MM.1S (cell line): ENCODE measurements around the gene BMPR1A.
"Not testable (repeated sequence)": the region's sequence is repeated elsewhere in the genome, so short reads cannot be mapped to it uniquely, and the experiment has no call there.

Source experiments
- DNase-seq: peaks from one replicate; pipeline ENCODE4 v3.0.0-alpha.2; 2015
- H2AFZ ChIP-seq: fragments of 300-600 bp; sonication (generic); 2 replicates; pipeline ENCODE4 v1.6.0; 2016; ENCODE audit warnings: antibody characterized with exemption, low read length
- H3F3A ChIP-seq: fragments of 300-600 bp; sonication (generic); 2 replicates; pipeline ENCODE4 v1.6.1; 2016; ENCODE audit warnings: mild to moderate bottlenecking, antibody characterized with exemption, low read length, moderate library complexity, mixed read lengths; ENCODE audit not compliant: insufficient read depth
- H3K27ac ChIP-seq: fragments of 300-600 bp; sonication (generic); 2 replicates; pipeline ENCODE4 v1.5.1; 2016; ENCODE audit warnings: mild to moderate bottlenecking, low read length
- H3K27me3 ChIP-seq: fragments of 300-600 bp; sonication (generic); replicated peaks from 2 replicates; pipeline ENCODE4 v1.6.0; 2016; ENCODE audit warnings: low read length; ENCODE audit not compliant: insufficient read depth
- H3K36me3 ChIP-seq: fragments of 300-600 bp; sonication (generic); replicated peaks from 2 replicates; pipeline ENCODE4 v1.6.1; 2016; ENCODE audit warnings: mild to moderate bottlenecking, low read length, mixed read lengths; ENCODE audit not compliant: insufficient read depth
- H3K4me1 ChIP-seq: fragments of 300-600 bp; sonication (generic); 2 replicates; pipeline ENCODE4 v1.6.1; 2016; ENCODE audit warnings: low read length, mixed read lengths
- H3K4me2 ChIP-seq: fragments of 300-600 bp; sonication (generic); 2 replicates; pipeline ENCODE4 v1.6.0; 2016; ENCODE audit warnings: low read depth, low read length
- H3K4me3 ChIP-seq: fragments of 300-600 bp; sonication (generic); 2 replicates; pipeline ENCODE4 v1.5.1; 2016; ENCODE audit warnings: low read length, mixed read lengths
- H3K79me2 ChIP-seq: fragments of 300-600 bp; sonication (generic); 2 replicates; pipeline ENCODE4 v1.6.1; 2016; ENCODE audit warnings: mixed run types, low read length, mixed read lengths
- H3K9ac ChIP-seq: fragments of 300-600 bp; sonication (generic); 2 replicates; pipeline ENCODE4 v1.6.1; 2016; ENCODE audit warnings: low read length, mixed read lengths
- H3K9me2 ChIP-seq: fragments of 300-600 bp; sonication (generic); replicated peaks from 2 replicates; pipeline ENCODE4 v1.6.1; 2016; ENCODE audit warnings: mild to moderate bottlenecking, low read length, mixed read lengths; ENCODE audit not compliant: insufficient read depth
- H3K9me3 ChIP-seq: fragments of 300-600 bp; sonication (generic); replicated peaks from 2 replicates; pipeline ENCODE4 v1.6.1; 2016; ENCODE audit warnings: mild to moderate bottlenecking, low read length, mixed read lengths; ENCODE audit not compliant: insufficient read depth
- H4K20me1 ChIP-seq: fragments of 300-600 bp; sonication (generic); 2 replicates; pipeline ENCODE4 v1.6.1; 2016; ENCODE audit warnings: mild to moderate bottlenecking, low read length, moderate library complexity, mixed read lengths; ENCODE audit not compliant: insufficient read depth
- EZH2 ChIP-seq: fragments of 300-600 bp; sonication (generic); optimal IDR thresholded peaks from 2 replicates; pipeline ENCODE3; 2017; ENCODE audit warnings: low read depth, mild to moderate bottlenecking, antibody characterized with exemption, low read length, mixed read lengths
- EZH2phosphoT487 ChIP-seq: fragments of 300-600 bp; sonication (generic); IDR thresholded peaks from 2 replicates; pipeline ENCODE4 v1.6.1; 2018; ENCODE audit warnings: antibody characterized with exemption, low read length
- TF ChIP-seq, protein P1 (sequence below): fragments of 300-600 bp; sonication (generic); IDR thresholded peaks from 2 replicates; pipeline ENCODE4 v1.5.1; 2016; ENCODE audit warnings: antibody characterized with exemption, low read length, mixed read lengths

BMPR1A gene

DNA sequence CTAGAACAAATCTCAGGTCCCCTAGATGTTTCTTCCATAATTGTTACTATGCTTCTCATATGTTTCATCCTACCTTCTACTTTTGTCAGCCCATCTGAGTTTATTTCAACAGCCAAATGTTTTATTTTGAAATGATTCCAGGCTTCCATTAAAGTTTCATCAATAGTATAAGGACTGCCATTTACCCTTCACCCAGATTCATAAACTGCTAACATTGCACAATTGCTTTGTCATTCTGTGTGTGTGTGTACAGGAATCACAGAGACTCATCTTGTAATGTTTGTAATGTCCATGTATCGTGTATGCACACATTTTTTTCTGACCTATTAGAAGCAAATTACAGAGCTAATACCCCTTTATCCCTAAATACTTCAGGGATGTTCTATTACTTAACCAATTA is 175.5 kb downstream of the BMPR1A start:
- H2AFZ ChIP-seq: no peak overlapping the region
- no peaks in the 10 kb centered on the region for H3K9me2 ChIP-seq
- H3K4me3 ChIP-seq: no peak overlapping the region
- H4K20me1 ChIP-seq: no peaks in the 10 kb centered on the region
- no peaks in the 10 kb centered on the region for H3K9me3 ChIP-seq
- H3K4me1 ChIP-seq: no peaks in the 10 kb centered on the region
- H3K36me3 ChIP-seq: no peaks in the 10 kb centered on the region
- DNase-seq: no peak
- H3K79me2 ChIP-seq: no peaks in the 10 kb centered on the region
- H3K4me2 ChIP-seq: no peak overlapping the region
- H3K27ac ChIP-seq: no peak overlapping the region
- no peak overlapping the region for H3K9ac ChIP-seq
- TF ChIP-seq, protein P1, sequence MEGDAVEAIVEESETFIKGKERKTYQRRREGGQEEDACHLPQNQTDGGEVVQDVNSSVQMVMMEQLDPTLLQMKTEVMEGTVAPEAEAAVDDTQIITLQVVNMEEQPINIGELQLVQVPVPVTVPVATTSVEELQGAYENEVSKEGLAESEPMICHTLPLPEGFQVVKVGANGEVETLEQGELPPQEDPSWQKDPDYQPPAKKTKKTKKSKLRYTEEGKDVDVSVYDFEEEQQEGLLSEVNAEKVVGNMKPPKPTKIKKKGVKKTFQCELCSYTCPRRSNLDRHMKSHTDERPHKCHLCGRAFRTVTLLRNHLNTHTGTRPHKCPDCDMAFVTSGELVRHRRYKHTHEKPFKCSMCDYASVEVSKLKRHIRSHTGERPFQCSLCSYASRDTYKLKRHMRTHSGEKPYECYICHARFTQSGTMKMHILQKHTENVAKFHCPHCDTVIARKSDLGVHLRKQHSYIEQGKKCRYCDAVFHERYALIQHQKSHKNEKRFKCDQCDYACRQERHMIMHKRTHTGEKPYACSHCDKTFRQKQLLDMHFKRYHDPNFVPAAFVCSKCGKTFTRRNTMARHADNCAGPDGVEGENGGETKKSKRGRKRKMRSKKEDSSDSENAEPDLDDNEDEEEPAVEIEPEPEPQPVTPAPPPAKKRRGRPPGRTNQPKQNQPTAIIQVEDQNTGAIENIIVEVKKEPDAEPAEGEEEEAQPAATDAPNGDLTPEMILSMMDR: no peak
- no peak for TF ChIP-seq EZH2phosphoT487
- no peak for TF ChIP-seq EZH2
- H3F3A ChIP-seq: no peaks in the 10 kb centered on the region
- H3K27me3 ChIP-seq: no peaks in the 10 kb centered on the region

DNA sequence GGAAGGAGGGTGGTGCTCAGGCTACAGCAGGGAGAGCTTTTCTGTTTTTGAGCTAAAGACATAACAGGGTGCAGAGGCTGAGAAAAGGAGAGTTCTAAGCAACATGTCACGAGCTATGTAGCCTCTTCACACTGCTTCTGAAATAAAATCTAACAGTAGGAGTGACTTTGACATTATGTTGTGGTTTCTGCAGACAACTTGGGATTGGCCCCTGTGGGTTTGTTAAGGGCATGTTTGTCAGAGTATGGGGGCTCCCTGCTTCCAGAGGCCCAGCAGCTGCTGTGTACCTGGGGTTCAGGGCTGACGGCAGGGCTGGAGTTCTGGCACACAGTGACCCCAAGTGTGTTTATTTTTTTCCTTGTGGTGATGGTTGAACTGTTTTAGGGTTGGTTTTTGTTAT is 176.3 kb downstream of the BMPR1A start:
- TF ChIP-seq EZH2 (no peak), EZH2phosphoT487 (no peak)
- TF ChIP-seq, protein P1: no peak

DNA sequence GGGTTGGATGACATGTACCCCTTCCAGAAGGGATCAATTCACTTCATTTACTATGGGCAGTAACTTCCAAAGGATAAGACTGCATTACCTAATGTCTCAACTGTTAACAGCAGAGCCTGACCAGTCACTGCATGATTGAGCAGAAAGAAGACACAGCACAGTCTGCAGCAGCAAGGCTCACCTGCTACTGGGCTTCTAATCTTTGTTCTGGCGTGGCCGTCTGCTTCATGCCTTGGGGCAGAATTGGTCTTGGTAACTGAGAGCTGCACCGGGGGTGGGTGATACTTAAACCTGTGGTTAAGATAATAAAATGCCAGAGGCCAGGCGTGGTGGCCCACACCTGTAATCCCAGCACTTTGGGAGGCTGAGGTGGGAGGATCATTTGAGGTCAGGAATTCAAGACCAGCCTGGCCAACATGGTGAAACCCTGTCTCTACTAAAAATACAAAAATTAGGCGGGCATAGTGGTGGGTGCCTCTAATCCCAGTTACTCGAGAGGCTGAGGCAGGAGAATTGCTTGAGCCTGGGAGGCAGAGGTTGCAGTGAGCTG is 177.8 kb downstream of the BMPR1A start:
- H3K9ac ChIP-seq: not testable (repeated sequence)

More for the DNA sequence above, 176.3 kb downstream of the BMPR1A start:
- Histone ChIP-seq H3K4me2 (no peak overlapping the region), H3K27ac (no peak overlapping the region), H3K9me2 (no peaks in the 10 kb centered on the region), H2AFZ (no peak overlapping the region), H3K9me3 (no peaks in the 10 kb centered on the region), H4K20me1 (no peaks in the 10 kb centered on the region), H3K9ac (no peak overlapping the region), H3K4me1 (no peaks in the 10 kb centered on the region), H3K27me3 (no peaks in the 10 kb centered on the region), H3F3A (no peaks in the 10 kb centered on the region), H3K79me2 (no peaks in the 10 kb centered on the region), H3K4me3 (no peak overlapping the region), H3K36me3 (no peaks in the 10 kb centered on the region)
- no peak for DNase-seq

DNA sequence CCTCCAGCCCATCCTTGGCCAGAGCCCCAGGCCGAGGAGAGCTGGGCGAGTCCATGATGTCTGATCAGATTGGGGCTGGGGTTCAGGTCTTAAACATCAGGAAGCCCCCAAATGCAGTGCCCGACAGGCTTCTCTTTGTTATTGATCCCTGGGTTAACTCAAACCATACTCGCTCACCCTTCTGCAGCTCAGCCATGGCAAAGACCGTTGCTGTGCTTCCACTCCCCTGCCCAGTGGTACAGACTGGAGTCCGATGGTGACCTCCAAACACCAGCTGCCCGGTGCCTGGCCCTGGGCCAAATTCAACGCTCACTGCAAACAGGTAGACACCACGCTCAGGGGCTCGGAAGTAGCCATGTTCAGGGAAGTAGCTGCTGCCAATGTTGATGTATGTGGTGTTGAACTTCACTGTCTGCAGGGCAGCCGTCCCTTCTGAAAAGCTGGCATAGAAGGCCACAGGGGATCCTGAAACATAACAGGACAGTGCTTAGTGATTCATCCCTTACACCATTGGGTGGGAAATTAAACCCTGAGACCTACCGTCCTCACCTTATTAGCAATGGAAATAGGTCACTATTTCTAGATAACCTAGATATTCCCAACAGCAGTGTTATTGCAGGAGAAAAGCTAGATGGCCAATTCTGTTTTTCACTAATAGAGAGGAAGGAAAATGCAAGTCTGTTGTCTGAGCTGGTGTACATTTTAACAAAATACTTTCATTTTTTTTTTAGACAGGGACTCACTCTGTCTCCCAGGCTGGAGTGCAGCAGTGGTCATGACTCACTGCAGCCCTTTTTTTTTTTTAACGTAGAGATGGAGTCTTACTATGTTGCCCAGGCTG is 180.5 kb downstream of the BMPR1A start:
- no peaks in the 10 kb centered on the region for H3K79me2 ChIP-seq
- H3K27ac ChIP-seq: no peak overlapping the region
- no peaks in the 10 kb centered on the region for H4K20me1 ChIP-seq
- no peaks in the 10 kb centered on the region for H3K27me3 ChIP-seq
- H2AFZ ChIP-seq: no peak overlapping the region
- H3K4me3 ChIP-seq: no peak overlapping the region
- H3K4me1 ChIP-seq: no peaks in the 10 kb centered on the region
- H3K9me3 ChIP-seq: no peaks in the 10 kb centered on the region
- H3K9ac ChIP-seq: no peak overlapping the region
- no peak for TF ChIP-seq EZH2phosphoT487
- TF ChIP-seq EZH2: no peak
- TF ChIP-seq, protein P1: no peak
- H3K4me2 ChIP-seq: no peak overlapping the region
- H3K9me2 ChIP-seq: no peaks in the 10 kb centered on the region
- H3K36me3 ChIP-seq: no peaks in the 10 kb centered on the region
- no peak for DNase-seq
- no peaks in the 10 kb centered on the region for H3F3A ChIP-seq

More for the DNA sequence above, 177.8 kb downstream of the BMPR1A start:
- H3K79me2 ChIP-seq, H3K9me3 ChIP-seq, H2AFZ ChIP-seq, H3K9me2 ChIP-seq, H3K27me3 ChIP-seq, H3F3A ChIP-seq, DNase-seq, H3K4me3 ChIP-seq, H3K27ac ChIP-seq, H3K36me3 ChIP-seq, H3K4me1 ChIP-seq, H4K20me1 ChIP-seq, H3K4me2 ChIP-seq: not testable (repeated sequence)
